ENCODE measurements around the gene PFDN1.

The PFDN1 gene

DNA sequence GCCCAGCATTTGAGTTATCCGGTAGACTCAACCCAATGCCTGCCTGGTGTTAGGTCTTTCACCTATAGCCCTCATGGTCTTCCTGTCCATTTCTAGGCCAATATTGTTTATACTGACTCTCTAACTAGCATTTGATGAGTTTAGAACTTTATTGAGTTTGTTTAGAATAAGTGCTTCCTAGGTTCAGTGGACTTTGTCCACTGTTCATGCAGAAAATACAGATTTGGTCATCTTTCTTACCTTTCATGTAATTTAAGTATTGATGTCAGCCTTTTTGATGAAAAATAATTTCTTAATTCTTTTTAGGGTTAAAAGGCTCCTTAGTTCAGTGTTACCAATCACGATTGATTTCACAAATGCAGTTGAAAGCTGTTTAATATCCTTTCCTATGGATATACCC is 105.9 kb downstream of the PFDN1 start:
- no peak for DNase-seq (ENCODE audit: low spot score)
- TF ChIP-seq CTCF (IDR thresholded peaks at IDR 0.05; ENCODE audit: extremely low read depth, insufficient read depth, missing control alignments): no peak
- in situ Hi-C loops (cut with MboI; ENCODE audit: low pct_unique_long_range_greater_than_20kb, low sequenced_read_pairs, unreplicated experiment): no loop called here

DNA sequence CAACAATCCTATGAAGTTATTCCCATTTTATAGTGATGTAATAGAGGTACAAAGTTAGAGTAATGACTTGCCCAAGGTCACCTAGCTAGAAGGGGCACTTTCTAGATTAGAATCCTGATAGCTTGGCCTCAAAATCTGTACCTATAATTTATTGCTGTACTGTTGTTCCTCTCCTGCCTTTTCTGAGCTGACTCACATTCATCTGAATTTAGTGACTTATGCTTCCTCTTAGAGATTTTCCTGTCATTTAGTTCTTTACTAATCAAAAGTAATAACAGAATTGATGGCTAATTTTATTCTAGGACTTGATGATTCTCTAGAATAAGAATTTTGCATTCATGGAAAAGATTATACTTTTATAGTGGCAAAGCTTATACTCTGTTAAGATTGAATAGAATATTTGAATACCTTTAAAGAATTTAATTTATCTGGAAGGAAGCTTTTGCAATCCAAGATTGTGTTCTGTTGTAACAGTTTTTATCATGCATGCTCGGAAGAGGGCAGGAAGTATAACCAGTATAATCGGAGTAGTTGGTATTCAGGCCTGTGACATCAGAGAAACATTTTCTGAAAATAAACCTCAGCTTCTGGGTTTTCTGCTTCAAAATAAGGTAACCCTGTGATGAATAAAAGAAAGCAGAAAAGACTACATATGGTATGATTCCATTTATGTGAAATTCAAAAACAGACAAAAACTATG is 106.6 kb downstream of the PFDN1 start:
- no peak for TF ChIP-seq CTCF (IDR thresholded peaks at IDR 0.05; ENCODE audit: extremely low read depth, insufficient read depth, missing control alignments)
- in situ Hi-C loops (cut with MboI; ENCODE audit: low pct_unique_long_range_greater_than_20kb, low sequenced_read_pairs, unreplicated experiment): no loop called here
- no peak for DNase-seq (ENCODE audit: low spot score)

Data from GM13977 (cell line).